Measurements from ENCODE around the gene SESN1.

The SESN1 gene

DNA sequence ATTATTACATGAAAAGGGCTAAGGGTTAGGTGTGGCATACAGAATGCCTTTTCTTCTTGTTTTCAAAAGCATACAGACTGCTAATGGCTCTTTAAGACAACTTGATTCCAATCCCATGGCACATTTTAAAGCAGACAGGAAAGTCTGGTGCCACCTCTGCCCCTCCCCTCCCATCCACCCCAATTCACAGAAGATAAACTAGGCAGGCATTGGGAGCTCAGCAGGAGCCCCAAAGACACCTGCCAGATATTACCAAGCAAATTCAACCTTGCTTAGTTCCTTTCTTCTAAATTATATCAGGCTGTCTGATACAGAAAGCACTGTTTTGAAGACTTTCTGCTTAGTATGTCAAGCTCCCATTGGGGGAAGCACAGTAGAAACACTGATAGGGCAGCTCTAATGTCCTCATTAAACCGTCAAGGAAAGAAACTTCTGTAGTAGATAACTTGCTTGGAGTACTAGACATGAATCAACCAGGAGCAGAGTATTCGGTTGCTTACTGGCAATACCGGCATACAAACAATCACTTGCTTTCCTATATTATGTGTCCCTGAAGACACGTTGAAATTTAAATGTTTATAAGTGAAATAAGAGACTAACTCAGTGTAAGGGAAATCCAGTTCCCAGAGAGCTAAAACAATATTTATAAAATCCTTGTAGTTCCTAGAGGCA lies 13.0 kb downstream of the SESN1 start:
- FAIRE-seq: no peak
- no peak for DNase-seq (ENCODE audit: insufficient read length, low spot score)
- TF ChIP-seq TAF1 (IDR thresholded peaks at IDR 0.05; ENCODE audit: low read depth, low read length) (no peak), SPI1 (IDR thresholded peaks at IDR 0.05; ENCODE audit: low read depth, low read length) (no peak), POU2F2 (IDR thresholded peaks at IDR 0.05; ENCODE audit: low read depth, low read length) (no peak), POLR2A (IDR thresholded peaks at IDR 0.05; ENCODE audit: low read depth, low read length) (no peak), POLR2AphosphoS5 (IDR thresholded peaks at IDR 0.05; ENCODE audit: low read depth, low read length) (no peak), PAX5 (IDR thresholded peaks at IDR 0.05; ENCODE audit: insufficient read depth, low read length, severe bottlenecking) (no peak)

- no peak for FAIRE-seq
- no peak for DNase-seq (ENCODE audit: insufficient read length, low spot score)
- no peak for TF ChIP-seq TAF1 (IDR thresholded peaks at IDR 0.05; ENCODE audit: low read depth, low read length)
- no peak for TF ChIP-seq SPI1 (IDR thresholded peaks at IDR 0.05; ENCODE audit: low read depth, low read length)
- no peak for TF ChIP-seq POLR2A (IDR thresholded peaks at IDR 0.05; ENCODE audit: low read depth, low read length)
- no peak for TF ChIP-seq POLR2AphosphoS5 (IDR thresholded peaks at IDR 0.05; ENCODE audit: low read depth, low read length)
- no peak for TF ChIP-seq POU2F2 (IDR thresholded peaks at IDR 0.05; ENCODE audit: low read depth, low read length)
- no peak for TF ChIP-seq PAX5 (IDR thresholded peaks at IDR 0.05; ENCODE audit: insufficient read depth, low read length, severe bottlenecking)
Measured at GRCh38 chr6:109081026-109081425, 13.6 kb downstream of the SESN1 start.

DNA sequence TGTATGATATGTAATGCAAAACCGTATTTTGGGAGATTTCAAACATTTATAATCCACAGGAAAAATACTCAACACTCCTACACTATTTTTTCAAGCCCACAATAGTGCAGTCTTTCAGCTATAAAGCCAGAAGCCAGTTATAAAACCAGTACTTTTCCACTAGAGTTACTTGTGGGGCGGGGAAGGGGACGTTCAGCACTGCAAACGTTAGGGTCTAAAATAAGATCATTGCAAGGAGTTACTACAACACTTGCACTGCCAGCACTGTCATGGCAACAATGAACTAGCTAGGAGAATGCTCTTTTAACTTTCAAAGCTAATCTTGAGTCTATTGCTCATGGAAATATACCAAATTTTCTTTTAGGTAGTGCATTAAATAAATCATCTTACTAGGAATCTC lies 14.7 kb downstream of the SESN1 start:
- DNase-seq (ENCODE audit: insufficient read length, low spot score) (no peak), FAIRE-seq (no peak)
- TF ChIP-seq POLR2AphosphoS5 (IDR thresholded peaks at IDR 0.05; ENCODE audit: low read depth, low read length) (no peak), POLR2A (IDR thresholded peaks at IDR 0.05; ENCODE audit: low read depth, low read length) (no peak), PAX5 (IDR thresholded peaks at IDR 0.05; ENCODE audit: insufficient read depth, low read length, severe bottlenecking) (no peak), TAF1 (IDR thresholded peaks at IDR 0.05; ENCODE audit: low read depth, low read length) (no peak), SPI1 (IDR thresholded peaks at IDR 0.05; ENCODE audit: low read depth, low read length) (no peak), POU2F2 (IDR thresholded peaks at IDR 0.05; ENCODE audit: low read depth, low read length) (no peak)

GRCh38 chr6:109076377-109076776 lies 18.3 kb downstream of the SESN1 start:
- DNase-seq (ENCODE audit: insufficient read length, low spot score): no peak

GRCh38 chr6:109075934-109076333 lies 18.7 kb downstream of the SESN1 start:
- DNase-seq (ENCODE audit: insufficient read length, low spot score): no peak
- TF ChIP-seq PAX5 (IDR thresholded peaks at IDR 0.05; ENCODE audit: insufficient read depth, low read length, severe bottlenecking) (no peak), POLR2AphosphoS5 (IDR thresholded peaks at IDR 0.05; ENCODE audit: low read depth, low read length) (no peak), SPI1 (IDR thresholded peaks at IDR 0.05; ENCODE audit: low read depth, low read length) (no peak), POLR2A (IDR thresholded peaks at IDR 0.05; ENCODE audit: low read depth, low read length) (no peak), TAF1 (IDR thresholded peaks at IDR 0.05; ENCODE audit: low read depth, low read length) (no peak), POU2F2 (IDR thresholded peaks at IDR 0.05; ENCODE audit: low read depth, low read length) (no peak)
- no peak for FAIRE-seq

More at GRCh38 chr6:109076377-109076776, 18.3 kb downstream of the SESN1 start:
- FAIRE-seq: no peak
- TF ChIP-seq POLR2AphosphoS5 (IDR thresholded peaks at IDR 0.05; ENCODE audit: low read depth, low read length) (no peak), POLR2A (IDR thresholded peaks at IDR 0.05; ENCODE audit: low read depth, low read length) (no peak), POU2F2 (IDR thresholded peaks at IDR 0.05; ENCODE audit: low read depth, low read length) (no peak), TAF1 (IDR thresholded peaks at IDR 0.05; ENCODE audit: low read depth, low read length) (no peak), SPI1 (IDR thresholded peaks at IDR 0.05; ENCODE audit: low read depth, low read length) (no peak), PAX5 (IDR thresholded peaks at IDR 0.05; ENCODE audit: insufficient read depth, low read length, severe bottlenecking) (no peak)

- DNase-seq (ENCODE audit: insufficient read length, low spot score) (no peak), FAIRE-seq (peak; percentile 54)
- TF ChIP-seq POU2F2 (IDR thresholded peaks at IDR 0.05; ENCODE audit: low read depth, low read length) (no peak), SPI1 (IDR thresholded peaks at IDR 0.05; ENCODE audit: low read depth, low read length) (no peak), POLR2AphosphoS5 (IDR thresholded peaks at IDR 0.05; ENCODE audit: low read depth, low read length) (no peak), PAX5 (IDR thresholded peaks at IDR 0.05; ENCODE audit: insufficient read depth, low read length, severe bottlenecking) (no peak), POLR2A (IDR thresholded peaks at IDR 0.05; ENCODE audit: low read depth, low read length) (no peak), TAF1 (IDR thresholded peaks at IDR 0.05; ENCODE audit: low read depth, low read length) (no peak)
Measured at GRCh38 chr6:109074133-109074415, 20.6 kb downstream of the SESN1 start.

GRCh38 chr6:109073344-109074132 lies 21.1 kb downstream of the SESN1 start:
- DNase-seq (ENCODE audit: insufficient read length, low spot score) (no peak), FAIRE-seq (peak; percentile 87)
- TF ChIP-seq SPI1 (IDR thresholded peaks at IDR 0.05; ENCODE audit: low read depth, low read length) (no peak), TAF1 (IDR thresholded peaks at IDR 0.05; ENCODE audit: low read depth, low read length) (no peak), PAX5 (IDR thresholded peaks at IDR 0.05; ENCODE audit: insufficient read depth, low read length, severe bottlenecking) (no peak)

DNA sequence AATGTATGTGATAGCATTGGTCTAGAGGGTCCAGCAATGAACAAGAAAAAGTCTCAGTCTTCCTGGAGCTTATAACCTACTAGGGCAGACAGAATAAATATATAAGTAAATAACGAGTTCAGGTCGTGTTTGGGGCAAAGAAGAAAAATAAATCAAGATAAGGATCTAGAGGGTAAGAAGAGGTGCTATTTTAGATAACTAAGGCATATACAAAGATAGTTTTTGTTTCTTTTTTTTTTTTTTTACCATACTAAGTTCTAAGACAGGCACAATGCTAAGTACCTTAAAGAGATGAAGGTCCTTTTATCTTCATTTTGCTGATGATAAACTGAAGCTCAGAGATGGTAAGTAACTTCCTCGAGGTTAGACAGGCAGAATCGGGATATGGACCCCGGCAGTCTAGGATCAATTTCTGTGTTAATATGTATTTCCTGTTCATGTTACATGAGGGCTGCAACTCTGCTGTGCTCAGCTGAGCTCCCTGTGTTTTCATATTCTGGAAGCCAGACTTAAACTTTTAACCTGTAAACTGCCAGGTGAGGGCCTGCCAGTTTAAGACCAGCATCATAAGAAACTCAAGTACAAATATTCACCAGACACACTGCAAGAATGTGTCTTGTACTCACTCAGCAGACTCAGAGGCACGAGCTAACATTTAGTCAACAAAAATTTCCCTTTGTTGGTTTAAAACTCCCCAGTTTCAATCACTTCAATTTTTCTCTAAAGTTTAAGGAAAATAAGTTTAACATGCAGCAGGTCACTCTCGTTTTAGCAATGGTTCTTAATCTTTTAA lies 23.3 kb downstream of the SESN1 start:
- FAIRE-seq (no peak), DNase-seq (ENCODE audit: insufficient read length, low spot score) (no peak)
- TF ChIP-seq POLR2A (IDR thresholded peaks at IDR 0.05; ENCODE audit: low read depth, low read length) (no peak), PAX5 (IDR thresholded peaks at IDR 0.05; ENCODE audit: insufficient read depth, low read length, severe bottlenecking) (no peak), POLR2AphosphoS5 (IDR thresholded peaks at IDR 0.05; ENCODE audit: low read depth, low read length) (no peak), SPI1 (IDR thresholded peaks at IDR 0.05; ENCODE audit: low read depth, low read length) (no peak), POU2F2 (IDR thresholded peaks at IDR 0.05; ENCODE audit: low read depth, low read length) (no peak), TAF1 (IDR thresholded peaks at IDR 0.05; ENCODE audit: low read depth, low read length) (no peak)

- no peak for DNase-seq (ENCODE audit: insufficient read length, low spot score)
- no peak for FAIRE-seq
- TF ChIP-seq PAX5 (IDR thresholded peaks at IDR 0.05; ENCODE audit: insufficient read depth, low read length, severe bottlenecking) (no peak), POU2F2 (IDR thresholded peaks at IDR 0.05; ENCODE audit: low read depth, low read length) (no peak), SPI1 (IDR thresholded peaks at IDR 0.05; ENCODE audit: low read depth, low read length) (no peak), POLR2A (IDR thresholded peaks at IDR 0.05; ENCODE audit: low read depth, low read length) (no peak), TAF1 (IDR thresholded peaks at IDR 0.05; ENCODE audit: low read depth, low read length) (no peak), POLR2AphosphoS5 (IDR thresholded peaks at IDR 0.05; ENCODE audit: low read depth, low read length) (no peak)
Measured at GRCh38 chr6:109069746-109070145, 24.9 kb downstream of the SESN1 start.

Measured in GM12891 (cell line).